Urinary bladder (tissue), 4 donors: ENCODE results near the gene SLC9A8. TPM values are rescaled to one million over a fixed set of nuclear protein-coding genes. Genes with fewer than 3 reads are reported as not detected.
A peak's percentile ranks its signal among the peaks of the same experiment; 100 is the strongest.

Experiments
- DNase-seq: peaks from one replicate; pipeline ENCODE4 v3.0.0-alpha.2; 2015; ENCODE audit errors: extremely low spot score
- H3K27ac ChIP-seq: one replicate; pipeline ENCODE4 v1.5.1; 2013; ENCODE audit warnings: low read depth, mild to moderate bottlenecking, moderate library complexity
- H3K36me3 ChIP-seq: one replicate; pipeline ENCODE4 v1.6.1; 2013; ENCODE audit warnings: mild to moderate bottlenecking, moderate library complexity; ENCODE audit not compliant: insufficient read depth
- H3K4me1 ChIP-seq: one replicate; pipeline ENCODE4 v1.6.1; 2013; ENCODE audit warnings: mild to moderate bottlenecking, moderate library complexity; ENCODE audit not compliant: insufficient read depth
- H3K4me3 ChIP-seq: one replicate; pipeline ENCODE4 v1.5.1; 2013; ENCODE audit warnings: low read depth, low read length
- WGBS: extraction: QIAGEN DNeasy Blood & Tissue Kit; methylation state at CpG from one replicate; pipeline ENCODE4 v1.1.7; 2013; 5-methylcytosine and 5-hydroxymethylcytosine counted together
- polyA plus RNA-seq: library from polyadenylated mRNA; stranded (reverse); fragments of 200-250 nt; gene quantifications from one replicate; pipeline ENCODE4 v1.2.3, GENCODE V29; 2013
- small RNA-seq: library from RNA; depleted of rRNA; stranded (forward); fragments of <200 nt; gene quantifications from one replicate; pipeline ENCODE3, GENCODE V24; 2014
- total RNA-seq: library from RNA; depleted of rRNA; stranded (reverse); fragments of >200 nt; gene quantifications from one replicate; pipeline ENCODE4 v1.2.3, GENCODE V29; 2014
- donor health status: healthy with polysubstance abuse.
- donor health status: healthy.

The SLC9A8 gene
- total and polyA plus RNA-seq, 2 donors = 7.6 to 9.7 TPM

GRCh38 chr20:49936153-49937026 is 123.8 kb downstream of the SLC9A8 start, which contains the start of gene RNF114:
Gene RNF114 (plus strand): TSS chr20:49936397. CDS start chr20:49936413, 16 bp downstream.
- no peaks in the 10 kb centered on the region for H3K36me3 ChIP-seq
- H3K27ac ChIP-seq = peak within 1 kb of the TSS; percentile 93
- H3K4me1 ChIP-seq = no peaks in the 10 kb centered on the region
- WGBS = under 1% methylated on average over 79 of the region's 79 CpGs
- peak within 1 kb of the TSS; percentile 82 for H3K4me3 ChIP-seq
- DNase-seq = peak; percentile 78

GRCh38 chr20:49937027-49937929 is 124.7 kb downstream of the SLC9A8 start:
- no peaks in the 10 kb centered on the region for H3K4me1 ChIP-seq
- 16% methylated on average over 12 of the region's 12 CpGs for WGBS
- DNase-seq = no peak
- H3K4me3 ChIP-seq = peak overlapping the region; percentile 82
- no peak overlapping the region for H3K27ac ChIP-seq
- H3K36me3 ChIP-seq = no peaks in the 10 kb centered on the region

GRCh38 chr20:49938173-49939163 is 125.8 kb downstream of the SLC9A8 start:
- Histone ChIP-seq H3K36me3 (no peaks in the 10 kb centered on the region), H3K4me3 (no peak overlapping the region), H3K27ac (no peak overlapping the region), H3K4me1 (no peaks in the 10 kb centered on the region)
- WGBS = 54% methylated on average over 12 of the region's 12 CpGs
- DNase-seq = no peak

GRCh38 chr20:49941456-49941855 is 128.8 kb downstream of the SLC9A8 start:
- Histone ChIP-seq H3K36me3 (peaks cover 3% of the 10 kb centered on the region), H3K27ac (no peak overlapping the region), H3K4me3 (no peak overlapping the region), H3K4me1 (no peaks in the 10 kb centered on the region)
- no peak for DNase-seq
- WGBS = 94% methylated on average over 15 of the region's 15 CpGs

Small RNA genes within 50 kb of the gene (small RNA-seq; reads per million reads assigned to genes)
- gene RF00017 (not detected), gene RF00019 (not detected), gene RNU6-919P (not detected)

Other genes starting within 250 kb of the SLC9A8 start
- gene PTGIS, start 244.7 kb upstream of the SLC9A8 start, total RNA-seq = 118 TPM
- gene PTGIS, start 244.7 kb upstream of the SLC9A8 start, polyA plus RNA-seq = 142 TPM
- gene B4GALT5, start 99.0 kb upstream of the SLC9A8 start, total RNA-seq = 19.5 TPM
- 46.4 TPM for gene B4GALT5, start 99.0 kb upstream of the SLC9A8 start, polyA plus RNA-seq
- gene SPATA2, start 102.7 kb downstream of the SLC9A8 start, total RNA-seq = 1.4 TPM
- gene SPATA2, start 102.7 kb downstream of the SLC9A8 start, polyA plus RNA-seq = 6.7 TPM
- gene RNF114, start 123.6 kb downstream of the SLC9A8 start, total RNA-seq = 48.2 TPM
- gene RNF114, start 123.6 kb downstream of the SLC9A8 start, polyA plus RNA-seq = 52.2 TPM
- gene SNAI1, start 170.2 kb downstream of the SLC9A8 start, total RNA-seq = 0.69 TPM
- gene SNAI1, start 170.2 kb downstream of the SLC9A8 start, polyA plus RNA-seq = 20.9 TPM